GOT3 (cell line): ENCODE measurements around the gene ATXN7.

ENCODE experiments used
- DNase-seq: peaks from one replicate; lab custom pipeline; 2025; ENCODE audit warnings: mixed read lengths; lab: John Stamatoyannopoulos, UW

The ATXN7 gene

DNA sequence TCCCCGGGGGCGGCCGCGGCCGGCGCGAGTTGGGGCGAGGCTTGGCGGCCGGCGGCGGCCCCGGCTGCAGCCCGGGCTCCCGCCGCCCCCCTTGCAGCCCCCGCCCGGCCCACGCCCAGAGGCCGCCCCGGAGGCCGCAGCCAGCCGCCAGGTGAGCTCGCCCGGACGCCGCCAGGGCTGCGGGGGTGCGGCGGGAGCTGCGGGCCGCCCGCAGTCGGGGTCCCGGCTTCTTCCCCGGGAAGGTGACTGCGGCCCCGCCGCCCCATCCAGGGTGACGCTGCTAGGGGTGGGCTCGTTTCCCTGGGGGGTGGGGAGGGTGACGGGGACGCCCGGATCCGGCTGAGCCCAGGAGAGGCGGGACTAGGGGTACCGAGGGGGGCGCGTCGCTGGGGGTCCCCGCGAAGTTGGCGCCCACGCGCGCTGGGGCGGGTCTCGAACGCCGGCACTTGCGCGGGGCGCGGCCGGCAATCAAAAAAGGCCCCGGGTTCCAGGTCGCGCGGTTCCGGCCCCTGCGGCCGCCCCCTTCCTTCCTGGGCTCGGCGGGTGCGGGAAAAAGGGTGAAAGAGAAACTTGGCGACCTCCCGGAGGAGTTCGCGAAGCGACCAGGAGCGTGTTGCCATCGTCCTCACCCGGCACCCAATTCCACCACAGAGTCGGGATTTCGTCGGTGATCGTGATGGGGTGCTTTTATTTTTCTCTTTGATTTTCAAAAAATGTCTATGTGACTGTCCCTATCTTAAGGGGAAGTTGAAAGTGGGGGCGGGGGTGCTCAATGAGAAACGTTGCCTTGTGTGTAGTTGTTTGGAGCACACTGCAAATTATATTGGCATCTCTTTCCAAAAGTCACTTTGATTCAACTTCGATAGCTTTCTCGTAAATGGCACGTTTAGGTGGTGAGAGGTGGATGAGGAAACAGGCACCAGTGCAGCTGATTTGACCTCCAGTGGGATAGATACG lies 619 bp downstream of the ATXN7 start:
- no peak for DNase-seq

DNA sequence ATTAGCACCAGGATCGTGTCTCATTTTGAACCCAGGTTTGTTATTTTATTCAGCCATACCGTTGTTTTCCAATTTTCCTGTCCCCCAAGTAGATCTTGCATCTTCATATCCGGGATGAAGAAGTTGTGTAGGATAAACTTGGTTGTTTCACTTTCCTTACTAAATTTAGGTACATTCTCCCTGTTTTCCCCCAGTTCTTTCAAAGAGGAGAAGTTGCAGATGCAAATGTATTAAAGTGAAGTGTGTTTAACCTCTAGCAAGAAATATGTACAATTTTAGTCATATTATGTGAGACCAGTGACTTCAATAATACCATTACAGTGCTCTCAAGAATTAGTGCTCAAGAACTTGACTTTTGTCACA lies 1.3 kb downstream of the ATXN7 start:
- DNase-seq: no peak

DNA sequence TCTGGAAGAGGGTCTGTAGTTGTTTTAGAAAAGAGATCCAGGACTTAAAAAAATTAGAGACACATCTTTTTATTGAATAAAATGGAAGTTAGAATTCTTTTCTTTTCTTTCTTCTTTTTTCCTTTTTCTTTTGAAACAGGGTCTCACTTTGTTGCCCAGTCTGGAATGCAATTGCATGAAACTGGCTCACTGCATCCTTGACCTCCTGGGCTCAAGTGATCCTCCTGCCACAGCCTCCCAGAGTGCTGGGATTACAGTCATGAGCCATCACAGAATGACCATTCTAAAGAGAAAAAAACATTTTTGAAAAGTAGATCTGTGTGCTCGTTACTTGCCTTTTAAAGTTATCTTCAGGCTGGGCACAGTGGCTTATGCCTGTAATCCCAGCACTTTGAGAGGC lies 3.6 kb downstream of the ATXN7 start:
- no peak for DNase-seq

DNA sequence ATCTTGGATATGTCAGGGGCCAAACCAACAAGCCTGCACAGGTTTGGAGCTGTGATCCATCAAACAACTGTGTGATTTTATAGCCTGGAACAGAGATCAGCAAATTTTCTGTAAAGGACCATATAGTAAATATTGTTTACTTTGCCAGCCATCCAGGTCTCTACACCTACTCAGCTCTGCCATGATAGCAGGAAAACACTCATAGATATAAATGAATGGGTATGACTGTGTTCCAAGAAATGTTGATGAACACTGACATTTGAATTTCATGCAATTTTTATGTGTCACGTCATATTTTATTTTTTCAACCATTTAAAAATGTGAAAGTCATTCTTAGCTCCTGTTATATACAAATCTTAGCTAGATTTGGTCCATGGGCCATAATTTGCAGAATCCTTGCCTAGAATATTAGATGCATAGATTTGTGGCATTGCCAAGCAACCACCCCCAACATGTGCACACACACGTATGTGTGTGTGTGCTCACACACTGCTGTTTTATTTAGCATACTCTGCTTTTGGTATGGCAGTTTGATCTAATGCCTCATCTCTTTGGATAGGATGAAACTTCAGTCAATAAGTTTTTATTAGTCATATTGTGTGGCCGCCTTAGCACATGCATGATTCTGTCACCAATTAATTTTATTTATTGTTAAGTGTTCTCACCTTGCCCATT lies 6.4 kb downstream of the ATXN7 start:
- no peak for DNase-seq

DNA sequence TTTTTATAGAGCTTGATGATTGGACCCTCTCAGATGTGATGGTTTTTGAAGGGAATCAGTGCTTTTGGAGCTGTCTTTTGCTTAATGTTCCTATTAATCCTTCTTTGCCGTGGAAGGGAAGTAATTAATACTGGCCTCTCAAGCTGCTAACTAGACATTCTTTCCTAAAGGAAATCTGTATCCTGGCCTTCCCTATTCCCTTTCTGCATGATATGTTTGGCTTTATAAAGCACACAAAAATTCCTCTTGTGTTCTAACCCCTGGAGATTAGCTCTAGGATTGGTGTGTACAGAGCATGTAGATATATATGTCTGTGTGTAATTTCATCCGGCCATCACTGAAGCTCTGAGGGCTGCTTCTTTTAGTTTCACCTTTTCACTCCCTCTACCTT lies 6.9 kb downstream of the ATXN7 start:
- no peak for DNase-seq

DNA sequence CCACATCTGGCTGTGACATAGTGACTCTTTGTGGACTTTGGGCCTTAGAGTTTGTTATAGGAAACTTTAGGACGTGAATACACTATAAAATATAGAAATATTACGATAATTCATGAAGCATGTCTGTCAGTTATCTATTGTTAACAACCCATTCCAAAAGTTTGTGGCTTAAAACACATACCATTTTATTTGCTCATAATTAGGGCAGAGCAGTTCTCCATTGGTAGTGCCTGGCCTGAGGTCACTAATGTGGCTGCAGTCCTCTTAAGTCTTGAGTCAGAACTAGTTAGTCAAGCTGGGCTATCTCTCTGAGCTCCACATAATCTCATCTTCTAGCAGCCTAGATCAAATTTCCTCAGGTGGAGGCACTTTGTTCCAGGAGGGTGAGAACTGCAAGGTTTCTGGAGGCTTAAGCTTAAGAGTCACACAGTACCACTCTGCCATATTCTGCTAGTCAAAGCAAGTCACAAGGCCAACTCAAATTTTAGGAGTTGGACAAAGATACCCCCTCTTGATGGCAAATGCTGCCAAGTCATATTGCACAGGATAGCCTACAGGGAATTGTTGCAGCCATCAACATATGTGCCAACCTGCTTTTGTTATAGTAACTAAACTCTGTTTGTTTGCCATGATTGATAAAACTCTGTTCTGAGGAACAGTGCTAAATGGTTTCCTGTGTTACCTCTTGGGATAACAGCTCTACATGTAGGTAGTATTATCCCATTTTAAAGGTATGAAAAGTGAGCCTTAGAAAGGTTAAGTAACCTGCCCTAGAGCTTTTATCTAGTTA lies 8.7 kb downstream of the ATXN7 start:
- no peak for DNase-seq

DNA sequence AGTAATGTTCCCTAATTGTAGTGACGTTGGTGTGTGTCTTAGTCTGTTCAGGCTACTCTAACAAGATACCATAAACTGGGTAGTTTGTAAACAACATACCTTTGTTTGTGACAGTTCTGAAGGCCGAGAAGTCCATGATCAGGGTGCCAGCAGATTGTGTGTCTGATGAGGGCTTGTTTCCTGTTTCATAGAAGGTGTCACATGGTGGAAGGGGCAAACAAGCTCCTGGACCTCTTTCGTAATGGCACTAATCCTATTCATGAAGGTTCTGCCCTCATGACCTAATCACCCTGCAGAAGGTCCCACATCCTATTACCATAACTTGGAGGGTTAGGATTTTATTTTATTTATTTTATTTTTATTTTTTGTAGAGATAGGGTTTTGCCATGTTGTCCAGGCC lies 11.1 kb downstream of the ATXN7 start:
- DNase-seq: no peak

DNA sequence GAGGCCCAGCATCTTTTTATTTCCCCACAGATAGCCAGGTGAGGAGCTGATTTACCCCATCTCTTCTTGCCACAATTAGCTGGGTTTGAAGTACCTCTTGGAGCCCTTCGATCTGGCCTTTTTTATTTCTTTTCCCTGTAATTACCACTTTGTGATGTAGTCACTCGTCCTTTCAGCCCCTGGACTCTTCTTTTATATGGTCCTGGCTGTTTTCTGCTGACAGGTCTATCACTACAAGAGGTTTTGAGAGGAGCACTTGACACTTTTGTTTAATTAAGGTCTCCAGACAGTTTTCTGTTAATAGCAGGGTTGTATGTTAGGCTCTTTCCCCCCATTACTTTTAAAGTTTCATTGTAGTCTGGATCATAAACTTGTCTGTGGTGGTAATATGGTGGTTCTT lies 11.8 kb downstream of the ATXN7 start:
- DNase-seq: no peak

DNA sequence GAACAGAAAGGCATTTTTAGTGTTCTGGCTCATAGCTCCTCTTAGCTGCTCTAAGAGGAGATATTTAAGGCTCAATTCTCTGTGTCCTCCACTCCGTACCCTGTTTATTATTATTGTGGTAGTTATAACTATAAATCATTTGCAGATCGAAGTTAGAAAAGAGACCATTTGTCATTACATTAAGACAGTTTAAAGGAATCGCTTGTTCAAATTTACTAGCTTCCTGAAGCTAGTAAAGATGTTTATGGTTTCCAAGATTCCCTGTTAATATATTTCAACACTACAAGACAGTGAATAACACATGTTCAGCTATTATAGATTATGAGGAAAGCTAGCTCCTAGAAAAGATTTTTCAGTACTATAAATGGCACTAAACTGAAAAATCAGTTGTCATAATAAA lies 12.6 kb downstream of the ATXN7 start:
- DNase-seq: no peak

DNA sequence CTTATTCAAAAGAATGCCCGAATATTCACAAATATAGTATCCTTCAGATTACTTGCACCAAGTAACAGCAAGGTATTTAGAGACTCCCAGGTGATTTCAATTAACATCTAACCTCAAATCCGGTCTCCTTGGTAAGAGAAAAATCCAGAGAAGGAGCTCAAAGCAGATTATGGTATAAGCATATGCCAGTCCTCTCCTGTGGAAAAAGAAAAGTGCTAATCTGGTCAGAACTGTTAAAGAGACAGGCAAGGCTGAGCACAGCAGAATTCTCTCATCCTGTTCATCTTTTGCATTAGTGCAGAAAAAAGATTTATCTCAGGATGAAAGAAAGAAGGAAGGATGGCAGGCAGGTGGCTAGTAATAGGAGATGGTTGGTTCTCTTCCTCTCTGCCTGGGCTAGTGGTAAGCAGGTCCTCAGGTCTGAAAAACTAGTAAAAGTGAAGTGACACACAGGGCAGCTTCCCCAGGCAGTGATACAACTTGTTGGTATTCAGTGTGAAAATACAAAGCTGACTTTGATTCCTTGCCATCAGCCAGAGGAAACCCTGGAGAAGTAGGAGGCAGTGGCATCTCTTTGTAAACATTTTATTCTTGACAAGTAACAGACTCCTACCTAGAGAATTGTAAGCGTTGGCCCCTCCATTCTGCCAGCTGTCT lies 14.2 kb downstream of the ATXN7 start:
- no peak for DNase-seq

DNA sequence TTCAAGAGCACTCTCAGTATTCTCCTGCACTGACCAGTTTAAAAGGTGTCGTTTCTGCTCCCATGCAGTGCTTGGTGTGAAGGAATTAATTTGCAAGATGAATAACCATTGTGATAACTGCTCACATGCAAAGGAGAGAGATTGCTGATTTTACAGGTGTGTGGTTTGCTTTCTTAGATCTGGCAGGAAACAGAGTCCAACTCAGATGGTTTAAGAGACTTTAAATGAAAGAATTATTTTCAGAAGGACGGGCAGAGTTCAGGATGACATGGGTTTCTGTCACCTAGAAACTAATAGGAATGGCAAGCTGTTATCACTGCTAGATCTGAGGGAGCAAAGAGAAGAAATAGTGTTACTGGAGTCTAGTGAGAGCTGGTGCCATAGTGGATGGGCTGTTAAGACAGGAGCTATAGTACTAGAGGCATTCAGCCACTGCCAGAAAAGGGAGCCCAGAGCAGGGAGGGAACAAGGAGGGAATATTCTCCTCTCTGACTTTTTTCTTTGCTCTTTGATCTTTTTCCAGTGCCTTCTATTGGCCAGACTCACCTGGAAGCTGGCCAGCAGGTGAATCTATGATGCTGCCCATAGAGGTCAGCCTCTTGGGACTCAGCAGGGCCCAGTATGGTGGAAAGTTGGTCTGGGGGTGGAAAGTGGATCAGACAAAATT lies 14.9 kb downstream of the ATXN7 start:
- no peak for DNase-seq

DNA sequence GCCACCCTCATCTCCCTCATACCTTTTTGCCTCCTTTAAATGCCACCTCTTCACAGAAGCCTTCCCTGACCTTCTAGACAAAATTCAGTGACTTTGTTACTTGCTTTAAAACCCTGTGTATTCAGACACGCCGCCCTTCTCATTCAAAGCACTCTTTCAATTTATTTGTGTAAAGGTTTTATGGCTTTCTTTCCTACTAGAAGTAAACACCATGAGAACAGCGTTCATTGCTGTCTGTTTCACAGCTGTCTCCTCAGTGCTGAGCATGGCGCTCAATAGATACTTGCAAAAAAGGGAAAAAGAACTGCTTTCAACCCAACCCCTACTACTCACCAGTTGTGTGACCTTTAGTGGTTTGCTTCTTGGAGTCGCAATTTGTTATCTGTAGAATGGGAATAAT lies 17.0 kb downstream of the ATXN7 start:
- DNase-seq: no peak

DNA sequence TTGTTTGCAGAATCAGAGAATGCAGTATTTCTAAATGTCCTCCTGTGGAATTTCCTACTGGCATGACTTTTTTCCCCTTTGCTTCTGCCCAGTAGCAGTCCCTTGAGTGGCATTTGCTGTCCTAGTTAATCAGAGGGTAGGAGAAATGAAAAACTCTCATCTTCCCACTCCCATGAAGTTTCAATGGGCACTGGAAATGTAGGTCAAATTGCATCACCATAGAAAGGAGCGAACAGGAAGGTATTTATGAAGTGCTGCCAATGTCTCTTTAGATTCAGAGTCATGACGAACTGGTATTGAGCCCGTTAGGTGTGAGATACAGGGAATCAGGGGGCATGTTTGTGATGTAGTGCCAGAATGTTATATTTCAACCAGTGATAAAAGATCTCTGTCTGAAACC lies 23.2 kb downstream of the ATXN7 start:
- no peak for DNase-seq

DNA sequence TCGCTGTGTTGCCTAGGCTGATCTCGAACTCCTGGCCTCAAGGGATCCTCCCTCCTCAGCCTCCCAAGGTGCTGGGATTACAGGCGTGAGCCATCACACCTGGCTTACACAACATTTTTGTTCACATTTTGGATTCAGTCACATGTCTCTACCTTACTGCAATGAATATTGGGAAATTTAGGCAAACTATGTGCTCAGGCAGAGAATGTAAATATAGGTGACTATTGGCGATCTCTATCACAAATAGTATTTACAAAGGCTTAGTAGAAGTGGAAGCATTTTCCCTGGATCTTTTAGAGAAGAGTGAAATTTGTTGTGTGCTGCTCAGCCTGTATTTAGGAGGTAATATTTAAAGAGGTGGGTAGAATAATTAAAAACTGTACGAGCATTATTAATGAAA lies 27.9 kb downstream of the ATXN7 start:
- DNase-seq: no peak

DNA sequence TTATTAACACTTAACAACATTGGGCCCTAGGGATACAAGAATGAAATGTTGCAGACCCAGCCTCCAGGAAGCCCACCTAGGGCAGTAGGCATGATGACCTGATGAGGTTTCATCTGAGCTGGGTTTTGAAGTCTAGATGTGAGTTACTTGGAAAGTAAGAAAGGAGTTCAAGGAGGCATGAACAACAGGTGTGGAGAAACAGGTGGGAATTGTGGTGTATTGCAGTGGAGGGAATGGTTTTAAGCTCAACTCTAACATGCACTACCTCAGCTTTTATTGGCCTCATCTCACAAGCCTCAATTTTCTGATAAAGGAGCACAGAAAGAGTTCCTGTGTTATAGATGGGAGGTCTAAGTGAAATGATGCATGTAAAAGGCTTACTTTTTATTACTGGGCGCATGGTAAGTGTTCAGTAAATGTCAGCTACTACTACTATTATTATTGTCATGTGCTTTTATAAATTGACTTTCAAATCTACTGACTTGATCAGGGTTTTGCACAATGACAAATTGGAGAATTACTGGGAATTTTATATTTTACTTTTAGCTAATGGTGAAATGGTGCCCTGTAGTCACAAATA lies 29.2 kb downstream of the ATXN7 start:
- DNase-seq: no peak

DNA sequence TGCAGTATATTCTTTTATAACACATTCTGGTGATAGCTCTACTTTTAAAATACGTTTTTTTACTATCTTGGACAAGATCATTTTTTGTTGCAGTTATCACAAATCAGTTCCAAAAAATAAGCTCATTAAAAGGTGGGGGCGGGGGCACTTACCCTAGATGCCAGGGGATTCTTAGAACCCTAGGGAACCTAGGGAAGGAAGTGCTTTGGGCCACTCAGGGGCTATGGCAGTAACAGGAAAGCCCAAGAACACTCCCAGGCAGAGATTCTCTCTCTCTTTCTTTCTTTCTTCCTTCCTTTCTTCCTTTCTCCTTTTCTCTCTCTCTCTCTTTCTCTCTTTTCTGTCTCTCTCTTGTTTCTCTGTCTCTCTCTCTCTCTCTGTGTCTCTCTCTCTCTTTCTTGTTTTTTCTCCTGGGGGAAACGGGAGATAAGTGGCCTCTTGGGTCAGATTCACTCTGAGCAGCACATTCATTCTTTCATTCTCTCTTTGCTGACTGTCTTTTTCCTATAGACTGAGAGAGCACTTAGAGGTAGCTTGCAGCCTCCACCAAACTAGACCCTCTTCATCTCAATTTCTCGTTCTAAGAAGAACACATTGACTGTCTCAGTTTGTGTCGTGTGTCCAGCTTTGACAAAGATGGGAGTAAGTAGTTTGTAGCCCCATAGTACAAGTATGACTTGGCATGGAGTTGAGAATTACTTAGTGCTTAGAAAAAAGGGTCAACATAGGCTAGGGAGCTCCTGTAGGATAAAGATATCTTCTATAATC lies 31.9 kb downstream of the ATXN7 start:
- DNase-seq: no peak

DNA sequence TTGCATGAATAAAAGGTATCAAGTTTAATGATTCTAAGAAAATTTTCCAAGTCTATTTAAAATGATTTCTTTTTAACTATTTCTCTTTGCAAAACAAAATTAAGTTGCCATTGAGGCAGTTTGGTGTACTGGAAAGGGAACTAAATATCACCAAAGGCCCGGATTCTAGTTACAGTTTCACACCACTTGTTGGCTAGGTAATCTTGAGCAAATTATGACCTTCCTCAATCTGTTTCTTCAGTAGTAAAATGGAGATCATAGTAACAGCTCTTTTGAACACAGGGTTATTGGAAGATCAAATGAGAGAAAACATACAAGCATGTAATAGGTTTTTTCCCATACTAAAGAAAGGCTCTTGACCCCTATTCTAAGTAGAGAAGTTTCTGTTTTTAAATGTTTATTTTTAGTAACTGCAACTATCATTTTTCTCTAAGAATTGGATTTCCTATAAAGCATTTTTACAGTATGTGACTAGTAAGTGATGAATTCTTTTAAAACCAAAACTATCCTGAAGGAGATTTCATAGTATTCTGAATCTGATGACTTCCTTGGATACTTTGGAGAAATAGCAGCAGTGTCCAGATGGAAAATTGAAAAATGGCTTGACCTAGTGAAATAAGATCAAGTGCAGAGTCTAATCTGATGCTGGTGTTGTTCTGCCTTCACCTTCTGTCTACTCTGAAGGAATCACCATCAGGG lies 32.8 kb downstream of the ATXN7 start:
- no peak for DNase-seq

DNA sequence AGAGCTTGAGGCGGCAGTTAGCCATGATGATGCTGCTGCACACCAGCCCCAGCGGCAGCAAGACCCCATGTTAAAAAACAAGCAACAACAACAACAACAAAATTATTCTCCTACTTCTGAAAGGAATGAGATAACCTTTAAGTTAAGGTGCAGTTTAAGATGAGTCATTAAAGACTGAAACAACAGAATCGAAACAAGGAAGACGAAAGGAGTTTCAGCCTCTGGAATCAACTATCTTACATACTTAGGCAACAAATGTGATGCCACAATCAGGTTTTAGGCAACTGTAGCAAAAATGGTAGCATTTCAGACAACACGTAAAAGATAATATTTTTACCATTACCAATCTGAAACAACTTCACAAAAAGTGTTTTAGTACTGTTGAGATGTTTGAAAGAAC lies 36.3 kb downstream of the ATXN7 start:
- DNase-seq: no peak

DNA sequence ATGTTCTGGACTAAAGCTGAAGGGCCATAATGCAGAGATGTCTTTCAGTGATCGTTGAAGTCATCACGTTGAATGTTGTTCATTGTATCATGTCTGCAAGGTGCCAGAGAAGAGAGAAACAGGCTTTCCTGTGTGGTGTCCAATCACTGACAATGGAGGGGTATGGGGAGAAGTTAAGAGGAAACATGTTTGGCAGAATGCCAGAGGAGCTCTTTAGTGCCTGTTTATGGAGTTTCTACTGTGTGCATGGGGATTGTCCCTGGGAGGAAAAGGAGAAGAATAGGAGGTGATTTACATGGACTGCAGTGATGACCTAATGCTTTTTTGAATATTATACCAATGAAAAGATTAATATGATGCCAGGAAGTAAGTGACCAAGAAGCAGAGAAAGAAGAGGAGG lies 36.8 kb downstream of the ATXN7 start:
- DNase-seq: no peak
